ENCODE measurements around the gene MAP3K19.

The MAP3K19 gene

DNA sequence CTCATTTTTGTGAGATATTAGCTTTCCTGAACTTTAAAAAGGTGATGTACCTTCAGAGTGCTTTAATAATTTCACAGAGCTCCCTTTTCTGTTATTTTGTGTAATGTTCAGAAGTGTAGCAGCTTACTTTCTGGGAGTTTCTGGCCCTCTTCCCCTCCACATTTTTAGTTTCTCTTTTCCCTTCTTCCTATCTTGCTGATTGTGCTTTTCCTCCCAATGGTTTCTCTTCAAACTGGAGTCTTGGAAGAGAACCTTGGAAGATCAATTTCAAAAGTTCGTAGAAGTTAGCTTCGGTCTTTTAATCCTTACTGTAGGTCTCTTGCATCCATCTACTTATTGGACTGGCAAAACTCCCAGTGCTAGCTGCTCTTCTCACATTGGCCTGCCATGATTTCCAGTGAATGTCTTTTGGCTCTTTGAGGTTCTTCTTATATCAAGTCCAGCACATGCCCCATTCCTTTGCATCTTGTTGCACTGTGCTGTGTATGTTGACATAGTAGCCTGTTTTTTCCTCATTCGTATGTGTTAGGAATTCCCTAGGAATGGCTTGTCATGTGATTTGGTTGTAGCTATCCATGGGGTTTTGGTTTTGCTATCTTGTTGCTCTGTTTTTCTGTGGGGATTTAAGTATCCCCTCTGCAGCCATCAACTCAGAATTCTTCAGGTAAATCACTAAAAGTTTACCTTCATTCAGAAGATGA, 120.9 kb downstream of the MAP3K19 start:
- no peak for DNase-seq (ENCODE audit: low spot score)

DNA sequence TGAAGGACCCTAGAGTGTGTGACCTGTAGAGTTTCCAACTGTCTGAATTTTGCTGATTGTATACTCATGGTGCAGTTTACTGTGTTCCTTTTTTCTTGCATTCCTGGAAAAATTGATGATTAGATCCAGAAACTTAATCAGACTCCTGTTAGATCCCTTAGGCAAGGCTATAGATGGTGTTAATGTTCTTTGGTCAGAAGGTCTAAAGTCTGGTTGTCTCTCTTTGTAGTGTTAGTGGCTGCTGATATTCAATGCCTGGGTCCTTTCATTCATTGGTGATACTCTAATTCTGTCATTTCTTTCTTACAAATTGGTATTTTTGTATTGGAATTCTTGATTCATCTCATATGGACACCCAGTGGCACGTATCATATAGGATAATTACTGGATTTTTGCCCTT, 122.3 kb downstream of the MAP3K19 start:
- DNase-seq (ENCODE audit: low spot score), result no peak

DNA sequence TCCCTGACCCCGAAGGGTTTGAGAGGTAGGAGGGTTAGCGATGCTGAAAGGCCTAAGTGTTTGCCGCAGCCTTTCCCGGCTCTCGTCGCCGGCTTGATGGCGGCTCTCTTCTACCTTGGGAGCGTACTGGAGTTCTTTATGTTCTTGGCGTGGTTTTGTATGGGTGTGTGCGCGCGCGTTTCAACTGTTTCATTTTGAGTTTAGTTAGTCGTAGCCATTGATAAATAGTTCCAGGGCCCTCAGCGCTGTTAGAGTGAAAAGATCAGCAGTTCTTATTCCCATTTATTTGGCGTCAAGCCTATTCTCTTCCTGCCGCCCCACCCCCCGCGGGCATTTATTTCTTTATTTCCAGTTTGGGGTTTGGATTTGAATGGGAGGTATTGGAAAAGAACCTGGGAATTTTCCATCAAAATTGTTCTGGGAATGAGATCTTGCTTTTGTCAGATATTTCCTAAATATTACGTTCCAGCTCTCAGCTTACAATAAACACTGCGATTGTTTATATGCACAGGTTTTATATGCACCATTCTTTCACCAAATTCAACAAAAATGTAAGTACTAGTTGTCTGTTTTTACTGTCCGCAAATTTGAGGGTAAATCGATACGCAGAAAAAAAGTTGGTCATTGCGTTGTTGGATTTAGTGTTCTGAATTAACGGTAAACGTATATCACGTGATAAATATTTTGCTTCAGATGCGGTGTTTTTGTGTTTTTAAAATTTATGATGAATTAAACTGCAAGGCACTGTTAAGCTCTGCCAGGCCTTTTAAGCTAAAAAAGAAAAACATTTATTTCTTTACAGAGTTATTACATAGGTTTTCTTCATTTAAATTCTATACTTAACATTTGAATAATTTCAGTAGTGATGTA, 127.7 kb downstream of the MAP3K19 start:
- DNase-seq (ENCODE audit: low spot score), result peak; percentile 42

DNA sequence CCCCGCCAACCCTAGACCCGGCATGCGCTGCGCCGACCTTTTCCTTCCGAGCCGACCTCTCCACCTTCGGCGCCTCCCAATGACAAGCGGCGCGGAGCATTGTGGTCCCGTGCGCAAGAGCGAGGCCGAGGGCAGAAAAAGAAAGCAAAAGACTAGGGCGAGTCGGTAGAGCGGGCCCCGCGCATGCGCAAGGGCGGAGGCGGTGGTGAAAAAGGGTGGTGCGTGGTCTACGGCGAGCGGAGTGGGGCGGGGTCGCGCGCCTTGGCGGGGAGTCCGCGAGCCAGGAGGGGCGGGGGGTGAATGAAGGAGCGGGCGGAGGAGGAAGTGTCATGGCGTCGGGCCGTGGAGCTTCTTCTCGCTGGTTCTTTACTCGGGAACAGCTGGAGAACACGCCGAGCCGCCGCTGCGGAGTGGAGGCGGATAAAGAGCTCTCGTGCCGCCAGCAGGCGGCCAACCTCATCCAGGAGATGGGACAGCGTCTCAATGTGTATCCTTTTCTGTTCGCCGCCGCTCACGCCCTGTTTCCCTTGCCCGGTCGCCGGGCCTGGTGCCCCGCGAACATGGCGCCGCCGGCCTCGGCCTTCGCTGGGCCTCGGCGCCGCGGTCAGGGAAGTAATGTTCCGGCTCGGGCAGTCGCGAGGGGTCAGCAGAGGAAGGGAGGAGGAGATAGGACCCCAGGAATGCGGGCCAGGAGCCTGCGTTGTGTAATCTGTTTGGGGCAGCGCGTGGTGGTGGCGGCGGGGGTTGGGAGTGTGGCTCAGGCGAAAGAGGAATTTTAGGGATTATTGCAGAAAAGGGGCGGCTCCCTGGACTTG, 128.5 kb downstream of the MAP3K19 start, which contains the start of gene CCNT2:
CCNT2 (plus strand) TSS at position 297 of the 815 bp plus-strand sequence; CDS start at position 330, 33 bp downstream.
- DNase-seq (ENCODE audit: low spot score), result peak; percentile 100

DNA sequence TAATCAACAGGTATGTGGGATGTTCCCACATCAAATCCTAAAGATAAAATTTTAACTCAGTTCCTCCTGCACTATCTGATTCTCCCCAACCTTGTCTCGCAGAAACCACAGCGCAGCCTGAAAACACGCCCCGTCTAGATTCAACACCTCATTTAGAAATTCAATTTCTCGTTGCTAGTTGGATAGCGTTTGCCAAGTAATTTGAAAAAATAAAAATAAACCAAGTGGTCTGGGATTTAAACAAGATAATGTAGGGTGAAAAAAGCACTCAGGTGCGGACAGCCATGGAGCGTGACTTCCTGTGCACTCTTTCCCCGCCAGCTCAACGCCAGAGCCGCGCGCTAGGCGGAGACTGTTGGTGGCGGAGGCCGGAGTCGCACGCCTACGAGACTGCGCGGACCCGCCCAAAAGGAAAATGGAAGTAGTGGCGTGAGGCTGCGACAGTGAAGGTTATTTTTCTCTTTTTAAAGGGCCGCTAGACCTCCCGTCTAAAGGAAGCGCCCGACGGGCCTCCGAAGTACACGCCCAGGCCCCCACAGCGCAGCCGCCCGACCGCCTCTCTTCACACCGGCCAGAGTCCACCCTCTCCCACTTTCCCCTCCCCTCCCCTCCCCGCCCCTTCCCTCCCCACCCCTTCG, 129.2 kb downstream of the MAP3K19 start:
- peak; percentile 87 for DNase-seq (ENCODE audit: low spot score)

DNA sequence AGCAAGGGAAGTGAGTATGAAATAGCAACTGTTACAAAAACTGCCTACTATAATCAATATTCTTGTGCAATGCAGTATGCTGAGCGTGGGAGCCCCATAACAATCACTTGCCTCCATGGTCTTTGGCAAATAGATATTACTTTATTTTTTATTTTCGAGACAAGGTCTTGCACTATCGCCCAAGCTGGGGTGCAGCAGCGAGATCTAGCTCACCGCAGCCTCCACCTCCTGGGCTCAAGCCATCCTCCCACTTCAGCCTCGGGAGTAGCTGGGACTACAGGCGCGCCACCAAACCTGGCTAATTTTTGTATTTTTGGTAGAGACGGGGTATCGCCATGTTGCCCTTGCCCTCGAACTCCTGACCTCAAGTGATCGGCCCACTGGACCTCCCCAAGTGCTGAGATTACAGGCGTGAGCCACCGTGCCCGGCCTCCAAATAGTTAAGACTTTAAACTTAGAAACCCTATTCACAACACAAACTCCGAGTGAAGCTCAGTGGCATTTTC, 129.8 kb downstream of the MAP3K19 start:
- peak; percentile 8 for DNase-seq (ENCODE audit: low spot score)

Measured in CD4-positive, alpha-beta T cell treated with Interleukin-2 at 100 ng/mL for 4 hours (primary cell).